Calu3 (cell line): ENCODE results near the gene CEACAM7. TPM values are rescaled to one million over a fixed set of nuclear protein-coding genes. Genes with fewer than 3 reads are reported as not detected.

ENCODE experiments used
- BruUV-seq: library from RNA; stranded (reverse); fragments of 400-500 nt; replicated peaks from 2 replicates; lab custom pipeline; 2021; lab: Mats Ljungman, UMichigan
- CTCF ChIA-PET: fragments of 300-600 bp; sonication (Branson Sonifier 250); formaldehyde crosslinking; loops from one replicate; lab custom pipeline; 2022; ENCODE audit warnings: antibody characterized with exemption; lab: Charles Lee
- DNase-seq: peaks from one replicate; pipeline ENCODE4 v3.0.0; 2022
- H3K27ac Mint-ChIP-seq: one replicate; pipeline ENCODE4 v1.8.0; 2022; ENCODE audit warnings: mixed read lengths; ENCODE audit not compliant: unreplicated experiment
- H3K27me3 Mint-ChIP-seq: one replicate; pipeline ENCODE4 v1.8.0; 2022; ENCODE audit warnings: mixed read lengths; ENCODE audit not compliant: unreplicated experiment
- H3K36me3 Mint-ChIP-seq: one replicate; pipeline ENCODE4 v1.8.0; 2022; ENCODE audit warnings: mild to moderate bottlenecking, moderate library complexity, mixed read lengths; ENCODE audit not compliant: insufficient read depth, unreplicated experiment
- H3K4me1 Mint-ChIP-seq: one replicate; pipeline ENCODE4 v1.8.0; 2022; ENCODE audit warnings: mild to moderate bottlenecking, low read depth, mixed read lengths; ENCODE audit not compliant: unreplicated experiment
- H3K4me3 Mint-ChIP-seq: one replicate; pipeline ENCODE4 v1.8.0; 2022; ENCODE audit warnings: mild to moderate bottlenecking, low read depth, moderate library complexity, mixed read lengths; ENCODE audit not compliant: unreplicated experiment
- H3K9me3 Mint-ChIP-seq: one replicate; pipeline ENCODE4 v1.8.0; 2022; ENCODE audit warnings: low read depth, mixed read lengths; ENCODE audit not compliant: unreplicated experiment
- intact Hi-C: fragments of 100-400 bp; cut with micrococcal nuclease; formaldehyde crosslinking; loops from one replicate; pipeline ENCODE4 v1.10.0; 2022; ENCODE audit not compliant: unreplicated experiment
- total RNA-seq: library from RNA; stranded (reverse); gene quantifications from 2 replicates; pipeline ENCODE4 v1.2.3, GENCODE V29; 2022
- TF ChIP-seq, protein P1 (sequence below): fragments of 200-600 bp; IDR thresholded peaks from one replicate; pipeline ENCODE4 v1.8.0; 2022; ENCODE audit warnings: antibody characterized with exemption; ENCODE audit not compliant: unreplicated experiment

The CEACAM7 gene
- total RNA-seq, 1 experiment from 2014 or later: 5.9 TPM

DNA sequence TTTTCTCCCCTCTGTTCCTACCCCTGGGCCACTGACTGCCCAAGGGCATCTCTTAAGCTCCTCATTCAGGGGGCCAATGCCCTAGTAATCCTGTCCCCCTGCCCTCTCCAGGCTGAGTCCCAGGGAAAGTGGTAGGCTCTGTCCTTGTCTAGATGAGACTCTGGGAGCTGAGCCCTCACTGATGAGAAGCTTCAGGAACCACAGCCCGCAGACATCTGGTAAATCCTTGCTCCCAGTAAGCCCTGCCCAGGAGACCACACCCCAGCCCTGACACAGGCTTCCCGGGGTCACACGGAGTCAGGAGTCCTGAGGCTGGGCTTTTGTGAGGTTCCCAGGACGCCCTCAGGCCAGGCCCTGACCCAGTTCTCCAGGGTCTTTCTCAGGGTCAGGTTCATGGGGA is 63.1 kb downstream of the CEACAM7 start:
- TF ChIP-seq, protein P1, sequence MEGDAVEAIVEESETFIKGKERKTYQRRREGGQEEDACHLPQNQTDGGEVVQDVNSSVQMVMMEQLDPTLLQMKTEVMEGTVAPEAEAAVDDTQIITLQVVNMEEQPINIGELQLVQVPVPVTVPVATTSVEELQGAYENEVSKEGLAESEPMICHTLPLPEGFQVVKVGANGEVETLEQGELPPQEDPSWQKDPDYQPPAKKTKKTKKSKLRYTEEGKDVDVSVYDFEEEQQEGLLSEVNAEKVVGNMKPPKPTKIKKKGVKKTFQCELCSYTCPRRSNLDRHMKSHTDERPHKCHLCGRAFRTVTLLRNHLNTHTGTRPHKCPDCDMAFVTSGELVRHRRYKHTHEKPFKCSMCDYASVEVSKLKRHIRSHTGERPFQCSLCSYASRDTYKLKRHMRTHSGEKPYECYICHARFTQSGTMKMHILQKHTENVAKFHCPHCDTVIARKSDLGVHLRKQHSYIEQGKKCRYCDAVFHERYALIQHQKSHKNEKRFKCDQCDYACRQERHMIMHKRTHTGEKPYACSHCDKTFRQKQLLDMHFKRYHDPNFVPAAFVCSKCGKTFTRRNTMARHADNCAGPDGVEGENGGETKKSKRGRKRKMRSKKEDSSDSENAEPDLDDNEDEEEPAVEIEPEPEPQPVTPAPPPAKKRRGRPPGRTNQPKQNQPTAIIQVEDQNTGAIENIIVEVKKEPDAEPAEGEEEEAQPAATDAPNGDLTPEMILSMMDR: no peak
- intact Hi-C loops: no loop called here
- peaks cover 100% of the 10 kb centered on the region for H3K27me3 Mint-ChIP-seq
- no peak overlapping the region for H3K27ac Mint-ChIP-seq
- CTCF ChIA-PET: no interaction called here
- peaks cover under 1% of the 10 kb centered on the region for H3K9me3 Mint-ChIP-seq
- DNase-seq: no peak
- no TSS peak for BruUV-seq
- H3K4me3 Mint-ChIP-seq: no peak overlapping the region
- no peaks in the 10 kb centered on the region for H3K36me3 Mint-ChIP-seq
- H3K4me1 Mint-ChIP-seq: no peaks in the 10 kb centered on the region

DNA sequence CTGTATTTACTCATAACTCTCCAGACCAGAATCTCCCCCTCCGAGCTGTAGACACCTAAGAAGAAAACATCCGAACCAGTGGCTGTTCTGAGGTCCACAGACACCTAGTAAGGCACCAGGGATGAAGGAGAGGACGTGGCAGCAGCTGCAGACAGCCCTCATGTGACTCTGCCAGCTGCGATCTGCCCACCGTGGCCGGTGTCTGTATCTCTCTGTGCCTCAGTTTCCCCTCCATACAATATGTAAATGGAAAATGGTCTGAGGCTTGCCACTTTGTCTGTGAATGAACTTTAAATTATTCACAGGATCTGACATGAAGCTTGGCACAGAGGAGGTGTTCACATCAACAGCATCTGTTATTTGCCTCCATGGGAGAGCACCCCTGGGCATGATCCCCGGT is 63.6 kb downstream of the CEACAM7 start:
- H3K27me3 Mint-ChIP-seq: peaks cover 100% of the 10 kb centered on the region
- no peak overlapping the region for H3K4me3 Mint-ChIP-seq

DNA sequence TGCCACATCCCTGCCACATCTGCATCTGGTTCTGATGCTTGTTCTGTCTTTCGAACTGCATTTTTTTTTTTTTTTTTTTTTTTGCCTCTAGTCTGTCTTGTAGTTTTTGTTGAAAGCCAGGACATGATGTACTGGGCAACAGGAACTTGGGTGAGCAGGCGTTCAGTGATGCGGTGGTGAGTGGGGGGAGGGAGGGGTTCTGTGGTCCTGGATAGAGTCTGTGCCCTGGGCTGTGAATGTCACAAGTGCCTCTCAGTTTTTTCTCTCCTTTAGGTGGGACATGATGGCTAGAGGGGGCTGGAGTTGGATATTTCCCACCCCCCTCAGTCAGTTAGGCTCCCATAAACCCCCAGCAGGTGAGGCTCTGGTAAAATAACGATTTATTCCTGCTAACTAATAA is 64.7 kb downstream of the CEACAM7 start:
- H3K36me3 Mint-ChIP-seq: no peaks in the 10 kb centered on the region
- DNase-seq: no peak
- BruUV-seq: no TSS peak
- intact Hi-C loops: no loop called here
- no peak overlapping the region for H3K4me3 Mint-ChIP-seq
- H3K9me3 Mint-ChIP-seq: no peaks in the 10 kb centered on the region
- H3K4me1 Mint-ChIP-seq: no peaks in the 10 kb centered on the region
- H3K27ac Mint-ChIP-seq: no peak overlapping the region
- TF ChIP-seq, protein P1: no peak
- H3K27me3 Mint-ChIP-seq: peaks cover 100% of the 10 kb centered on the region
- CTCF ChIA-PET: no interaction called here

More for the DNA sequence above, 63.6 kb downstream of the CEACAM7 start:
- TF ChIP-seq, protein P1: no peak
- CTCF ChIA-PET: no interaction called here
- no TSS peak for BruUV-seq
- no peak overlapping the region for H3K27ac Mint-ChIP-seq
- H3K9me3 Mint-ChIP-seq: no peaks in the 10 kb centered on the region
- intact Hi-C loops: no loop called here
- H3K36me3 Mint-ChIP-seq: no peaks in the 10 kb centered on the region
- DNase-seq: no peak
- H3K4me1 Mint-ChIP-seq: no peaks in the 10 kb centered on the region

Other genes with a start within 250 kb of the CEACAM7 start
- 50.5 and 50.8 TPM in 2 replicates for gene DMAC2, start 248.4 kb downstream of the CEACAM7 start, total RNA-seq
- not detected in 2 replicates for gene ERICH4, start 245.1 kb downstream of the CEACAM7 start, total RNA-seq
- not detected in 2 replicates for gene CEACAM21, start 112.1 kb downstream of the CEACAM7 start, total RNA-seq
- not detected in 2 replicates for gene CEACAM4, start 61.2 kb downstream of the CEACAM7 start, total RNA-seq
- gene CEACAM5, start 20.4 kb upstream of the CEACAM7 start, total RNA-seq: 1.1 and 3.4 TPM in 2 replicates
- gene CEACAM6, start 67.3 kb upstream of the CEACAM7 start, total RNA-seq: 44.5 and 98.9 TPM in 2 replicates
- gene CEACAM3, start 108.3 kb upstream of the CEACAM7 start, total RNA-seq: not detected in 2 replicates
- gene LYPD4, start 156.4 kb upstream of the CEACAM7 start, total RNA-seq: not detected in 2 replicates
- not detected in 2 replicates for gene DMRTC2, start 156.8 kb upstream of the CEACAM7 start, total RNA-seq
- 2,051 and 2,220 TPM in 2 replicates for gene RPS19, start 172.0 kb upstream of the CEACAM7 start, total RNA-seq
- 0.45 and 0.59 TPM in 2 replicates for gene CD79A, start 189.0 kb upstream of the CEACAM7 start, total RNA-seq
- gene ARHGEF1, start 194.9 kb upstream of the CEACAM7 start, total RNA-seq: 122 and 163 TPM in 2 replicates
- 0.21 and 0.29 TPM in 2 replicates for gene ERFL, start 240.2 kb upstream of the CEACAM7 start, total RNA-seq